Measurements from ENCODE around the gene ISM2. TPM values are rescaled to one million over a fixed set of nuclear protein-coding genes. Genes with fewer than 3 reads are reported as not detected.

ISM2 gene
- total and polyA plus RNA-seq, 8 donors = not detected

DNA sequence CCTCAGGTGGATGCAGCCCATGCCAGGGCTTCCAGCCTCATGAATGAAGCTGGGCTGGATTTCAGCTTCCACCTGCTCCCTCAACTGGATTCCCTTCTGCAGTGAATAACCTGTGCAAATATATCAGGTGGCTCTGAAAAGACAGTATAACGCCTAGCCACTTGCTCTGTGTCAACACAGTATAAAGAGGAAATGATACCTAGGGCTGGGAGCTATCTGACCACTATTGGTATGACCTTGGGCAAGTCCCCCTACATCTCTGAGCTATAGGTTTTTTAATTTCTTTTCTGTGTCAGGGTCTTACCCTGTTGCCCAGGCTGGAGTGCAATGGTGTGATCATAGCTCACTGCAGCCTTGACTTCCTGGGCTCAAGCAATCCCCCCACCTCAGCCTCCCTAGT, 19.8 kb downstream of the ISM2 start:
- intact Hi-C loops (cut with DNase I) = no loop called here
- Histone ChIP-seq H3K27me3 (no peaks in the 10 kb centered on the region), H3K27ac (no peak overlapping the region), H3K4me3 (no peak overlapping the region), H3K4me1 (no peaks in the 10 kb centered on the region), H3K36me3 (no peaks in the 10 kb centered on the region), H3K9me3 (no peaks in the 10 kb centered on the region)
- 61 to 65% methylated on average over 1 of the region's 1 CpG for WGBS, 2 donors
- no peak for ATAC-seq
- no peak for DNase-seq
- TF ChIP-seq, protein P1, sequence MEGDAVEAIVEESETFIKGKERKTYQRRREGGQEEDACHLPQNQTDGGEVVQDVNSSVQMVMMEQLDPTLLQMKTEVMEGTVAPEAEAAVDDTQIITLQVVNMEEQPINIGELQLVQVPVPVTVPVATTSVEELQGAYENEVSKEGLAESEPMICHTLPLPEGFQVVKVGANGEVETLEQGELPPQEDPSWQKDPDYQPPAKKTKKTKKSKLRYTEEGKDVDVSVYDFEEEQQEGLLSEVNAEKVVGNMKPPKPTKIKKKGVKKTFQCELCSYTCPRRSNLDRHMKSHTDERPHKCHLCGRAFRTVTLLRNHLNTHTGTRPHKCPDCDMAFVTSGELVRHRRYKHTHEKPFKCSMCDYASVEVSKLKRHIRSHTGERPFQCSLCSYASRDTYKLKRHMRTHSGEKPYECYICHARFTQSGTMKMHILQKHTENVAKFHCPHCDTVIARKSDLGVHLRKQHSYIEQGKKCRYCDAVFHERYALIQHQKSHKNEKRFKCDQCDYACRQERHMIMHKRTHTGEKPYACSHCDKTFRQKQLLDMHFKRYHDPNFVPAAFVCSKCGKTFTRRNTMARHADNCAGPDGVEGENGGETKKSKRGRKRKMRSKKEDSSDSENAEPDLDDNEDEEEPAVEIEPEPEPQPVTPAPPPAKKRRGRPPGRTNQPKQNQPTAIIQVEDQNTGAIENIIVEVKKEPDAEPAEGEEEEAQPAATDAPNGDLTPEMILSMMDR (IDR thresholded peaks at IDR 0.05) = no peak
- no peak for FAIRE-seq

DNA sequence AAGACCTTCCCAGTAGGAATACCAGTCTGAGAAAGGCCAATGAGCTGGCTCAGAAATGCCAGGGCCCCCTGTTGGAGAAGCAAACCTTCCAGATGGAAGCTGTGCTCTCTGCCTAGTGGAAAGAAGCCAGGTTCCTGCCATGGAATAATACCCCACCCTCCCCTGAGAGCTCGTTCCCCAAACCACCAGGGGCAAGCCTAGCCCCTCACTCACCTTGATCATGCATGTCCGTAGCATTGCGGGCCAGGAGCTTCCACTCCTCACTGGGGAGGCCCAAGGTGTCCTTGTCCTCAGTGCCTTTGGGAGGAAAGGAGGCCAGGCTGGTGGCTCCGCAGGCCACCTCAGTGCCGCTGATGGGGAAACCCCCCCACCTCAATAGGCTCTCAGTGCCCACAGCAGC, 20.6 kb downstream of the ISM2 start:
- Histone ChIP-seq H3K27me3 (no peaks in the 10 kb centered on the region), H3K9me3 (no peaks in the 10 kb centered on the region), H3K27ac (no peak overlapping the region), H3K4me3 (no peak overlapping the region), H3K4me1 (no peaks in the 10 kb centered on the region), H3K36me3 (no peaks in the 10 kb centered on the region)
- ATAC-seq = no peak
- DNase-seq = no peak
- TF ChIP-seq, protein P1 (IDR thresholded peaks at IDR 0.05) = no peak
- intact Hi-C loops (cut with DNase I) = no loop called here
- FAIRE-seq = no peak
- WGBS, 2 donors = 80 to 85% methylated on average over 5 of the region's 5 CpGs

DNA sequence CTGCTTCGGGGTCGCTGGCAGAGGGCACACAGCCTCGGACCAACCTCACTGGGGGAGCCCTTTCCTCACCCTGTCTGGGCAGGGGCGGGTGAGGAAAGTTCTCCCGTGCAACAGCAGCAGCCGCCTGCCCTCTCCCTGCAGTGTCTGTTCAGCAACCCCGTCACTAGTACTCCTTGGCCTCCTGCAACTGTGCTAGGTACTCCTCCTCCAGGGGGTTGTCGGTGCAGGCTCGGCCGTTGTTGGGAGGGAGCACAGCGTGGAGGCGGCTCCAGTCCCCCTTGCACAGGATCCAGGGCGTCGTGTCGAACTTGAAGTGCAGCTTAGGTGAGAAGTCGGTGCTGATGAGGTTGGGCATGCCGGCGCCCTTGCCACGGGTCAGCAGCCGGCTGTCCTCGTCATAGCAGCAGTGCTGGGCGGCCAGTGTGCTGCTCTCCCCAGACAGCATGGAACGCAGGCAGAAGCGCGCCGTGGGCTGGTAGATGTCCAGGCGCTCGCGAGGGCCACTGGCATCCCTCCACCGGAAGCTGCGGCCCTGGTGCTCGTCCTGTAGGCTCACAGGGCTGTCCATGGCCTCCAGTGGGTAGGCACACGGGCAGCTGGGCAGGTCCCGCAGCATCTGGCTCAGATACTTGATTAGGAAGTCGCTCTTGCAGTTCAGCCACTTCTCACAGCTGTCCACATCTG, 23.0 kb downstream of the ISM2 start:
- no peak for DNase-seq

DNA sequence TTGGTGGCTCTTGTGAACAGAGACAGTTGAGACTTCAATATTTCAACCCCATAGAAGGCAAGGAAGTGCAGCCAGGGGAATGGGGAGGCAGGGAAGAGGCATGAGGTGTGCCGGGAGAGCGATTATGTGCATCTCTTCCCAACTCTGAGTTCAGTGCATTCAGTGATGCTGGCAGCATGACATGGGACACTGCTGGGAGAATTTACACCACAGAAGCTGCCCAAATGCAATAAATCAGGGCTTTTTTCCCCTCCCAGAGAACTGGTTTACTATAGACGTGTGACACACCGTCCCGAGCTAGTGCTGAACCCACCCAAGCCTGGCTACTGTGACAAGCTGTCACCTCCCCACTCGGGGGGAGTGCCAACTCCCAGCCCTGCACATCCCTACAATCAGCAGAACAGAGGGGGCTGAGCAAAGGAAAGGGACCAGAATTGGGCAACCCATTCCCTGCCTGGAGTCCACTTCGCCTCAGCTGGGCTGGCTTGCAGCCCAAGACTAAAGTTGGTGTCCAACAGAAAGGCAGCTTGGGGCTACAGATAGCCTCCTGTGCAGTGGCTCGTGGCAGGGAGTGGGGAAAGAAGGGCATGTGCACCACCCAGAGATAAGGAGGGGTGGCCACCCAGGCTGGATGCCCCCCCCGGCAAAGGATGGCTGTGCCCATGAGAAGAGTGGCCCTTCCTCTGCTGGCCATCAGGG, 24.0 kb downstream of the ISM2 start:
- no peak overlapping the region for H3K4me3 ChIP-seq
- no peak overlapping the region for H3K27ac ChIP-seq
- no peaks in the 10 kb centered on the region for H3K4me1 ChIP-seq
- H3K9me3 ChIP-seq = no peaks in the 10 kb centered on the region
- 52 to 76% methylated on average over 9 of the region's 9 CpGs for WGBS, 2 donors
- intact Hi-C loops (cut with DNase I) = no loop called here
- no peak for ATAC-seq
- no peak for FAIRE-seq
- H3K27me3 ChIP-seq = no peaks in the 10 kb centered on the region
- TF ChIP-seq, protein P1 (IDR thresholded peaks at IDR 0.05) = no peak
- H3K36me3 ChIP-seq = no peaks in the 10 kb centered on the region
- DNase-seq = no peak

More for the DNA sequence above, 23.0 kb downstream of the ISM2 start:
- Histone ChIP-seq H3K27me3 (no peaks in the 10 kb centered on the region), H3K9me3 (no peaks in the 10 kb centered on the region), H3K4me1 (no peaks in the 10 kb centered on the region), H3K27ac (no peak overlapping the region), H3K36me3 (no peaks in the 10 kb centered on the region), H3K4me3 (no peak overlapping the region)
- FAIRE-seq (no peak), ATAC-seq (no peak)
- TF ChIP-seq, protein P1 (IDR thresholded peaks at IDR 0.05) = no peak
- intact Hi-C loops (cut with DNase I) = no loop called here
- WGBS, 2 donors = 73 to 79% methylated on average over 31 to 35 of the region's 35 CpGs

DNA sequence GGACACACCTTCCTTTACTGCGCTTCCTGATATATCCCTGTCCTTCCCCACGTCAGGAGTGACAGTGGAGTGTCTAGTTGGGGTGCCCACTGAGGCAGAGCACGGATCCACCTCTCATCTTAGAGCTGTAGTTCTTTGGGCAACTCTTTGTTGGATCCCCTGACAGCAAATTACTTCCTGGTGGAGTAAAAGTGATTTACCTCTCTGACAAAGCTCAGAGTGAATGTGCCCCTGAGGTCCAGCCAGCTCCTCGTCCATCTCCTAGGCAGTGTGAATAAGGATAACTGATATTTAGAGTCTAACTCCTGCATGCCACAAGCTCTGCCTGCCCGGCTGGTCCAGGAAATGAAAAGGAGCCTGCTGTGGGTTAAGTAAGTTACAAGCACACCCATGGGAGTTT, 24.7 kb downstream of the ISM2 start:
- no peak for FAIRE-seq
- 56 to 60% methylated on average over 5 of the region's 5 CpGs for WGBS, 2 donors
- H3K36me3 ChIP-seq = peaks cover 0 to 7% (median 4%) of the 10 kb centered on the region in 3 donors

More for the DNA sequence above, 24.7 kb downstream of the ISM2 start:
- Histone ChIP-seq H3K27ac (no peak overlapping the region), H3K9me3 (no peaks in the 10 kb centered on the region), H3K4me3 (no peak overlapping the region), H3K27me3 (no peaks in the 10 kb centered on the region), H3K4me1 (no peaks in the 10 kb centered on the region)
- TF ChIP-seq, protein P1 (IDR thresholded peaks at IDR 0.05) = no peak
- intact Hi-C loops (cut with DNase I) = no loop called here
- ATAC-seq (no peak), DNase-seq (no peak)
